ENCODE results near the gene KIAA0753. TPM values are rescaled to one million over a fixed set of nuclear protein-coding genes. Genes with fewer than 3 reads are reported as not detected.
A peak's percentile ranks its signal among the peaks of the same experiment; 100 is the strongest.

Gene KIAA0753
- total and polyA plus RNA-seq, 10 of the 15 experiments (the other 5 are each of a cell fraction or from before 2014, with no cell fraction given), result 2.2 to 15.2 (median 7.7) TPM

DNA sequence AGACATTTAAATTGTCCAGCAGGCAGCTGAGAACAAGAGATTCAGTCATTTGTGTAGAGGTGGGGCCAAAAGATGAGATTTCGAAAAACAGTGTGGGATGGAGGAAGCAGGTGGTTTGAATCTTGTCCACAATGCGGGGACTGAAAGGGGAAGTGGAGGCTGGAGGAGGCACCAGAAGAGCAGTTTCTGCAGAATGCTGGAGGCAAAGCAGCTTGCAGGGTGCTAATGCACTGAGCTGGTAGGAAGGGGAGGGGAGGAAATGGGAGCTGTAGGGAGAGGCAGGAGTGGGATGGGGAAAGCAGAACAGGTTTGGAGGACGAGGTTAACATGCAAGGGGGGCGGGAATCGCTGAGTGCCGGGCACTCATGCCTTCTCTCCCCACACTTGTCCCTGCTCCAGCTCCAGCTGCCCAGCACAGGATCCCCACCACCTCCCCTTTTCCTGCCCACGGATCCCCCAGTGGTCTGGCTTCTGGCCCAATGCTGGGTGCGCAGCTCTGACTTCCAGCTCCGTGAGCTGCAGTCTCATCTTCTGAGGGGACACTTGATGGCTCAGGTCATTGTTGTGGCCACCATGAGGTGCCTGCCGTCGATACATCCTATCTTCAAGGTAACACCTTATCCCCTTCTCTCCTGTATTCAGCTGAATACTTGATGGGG, 20.4 kb upstream of the KIAA0753 start (continued):
- TF ChIP-seq, protein P1, sequence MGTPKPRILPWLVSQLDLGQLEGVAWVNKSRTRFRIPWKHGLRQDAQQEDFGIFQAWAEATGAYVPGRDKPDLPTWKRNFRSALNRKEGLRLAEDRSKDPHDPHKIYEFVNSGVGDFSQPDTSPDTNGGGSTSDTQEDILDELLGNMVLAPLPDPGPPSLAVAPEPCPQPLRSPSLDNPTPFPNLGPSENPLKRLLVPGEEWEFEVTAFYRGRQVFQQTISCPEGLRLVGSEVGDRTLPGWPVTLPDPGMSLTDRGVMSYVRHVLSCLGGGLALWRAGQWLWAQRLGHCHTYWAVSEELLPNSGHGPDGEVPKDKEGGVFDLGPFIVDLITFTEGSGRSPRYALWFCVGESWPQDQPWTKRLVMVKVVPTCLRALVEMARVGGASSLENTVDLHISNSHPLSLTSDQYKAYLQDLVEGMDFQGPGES (IDR thresholded peaks at IDR 0.05), result no peak
- no peak for TF ChIP-seq SREBF1 (IDR thresholded peaks at IDR 0.05; ENCODE audit: low read length)
- TF ChIP-seq PAX8 (IDR thresholded peaks at IDR 0.05), result no peak
- no peak for TF ChIP-seq GABPA (IDR thresholded peaks at IDR 0.05; ENCODE audit: low read depth)
- TF ChIP-seq ZSCAN29 (IDR thresholded peaks at IDR 0.05), result no peak
- peak; percentile 34; the same call in 1 of the 2 replicates for TF ChIP-seq IKZF1 (conservative IDR thresholded peaks at IDR 0.05)
- no peak for TF ChIP-seq JUNB (IDR thresholded peaks at IDR 0.05)
- TF ChIP-seq PAX5 (IDR thresholded peaks at IDR 0.05; ENCODE audit: borderline replicate concordance, low read depth, low read length), result no peak
- TF ChIP-seq IKZF2 (IDR thresholded peaks at IDR 0.05), result peak; percentile 68 to 71; a peak in 3 of 4 replicates
- TF ChIP-seq RAD51 (IDR thresholded peaks at IDR 0.05), result no peak
- TF ChIP-seq ETV6 (conservative IDR thresholded peaks at IDR 0.05 in 1 of 2, IDR thresholded peaks at IDR 0.05 in 1 of 2; ENCODE audit: borderline replicate concordance in 1 of 2, low read depth in 1 of 2), result peak in 1 of 2 experiments; percentile 90; a peak in 2 of 4 replicates
- no peak for TF ChIP-seq NFYA (IDR thresholded peaks at IDR 0.05; ENCODE audit: borderline replicate concordance, low read depth, low read length)
- no peak for TF ChIP-seq BRCA1 (IDR thresholded peaks at IDR 0.05; ENCODE audit: low read depth, low read length)
- no peak for TF ChIP-seq KLF5 (IDR thresholded peaks at IDR 0.05; ENCODE audit: partially characterized antibody)
- TF ChIP-seq, protein P2, sequence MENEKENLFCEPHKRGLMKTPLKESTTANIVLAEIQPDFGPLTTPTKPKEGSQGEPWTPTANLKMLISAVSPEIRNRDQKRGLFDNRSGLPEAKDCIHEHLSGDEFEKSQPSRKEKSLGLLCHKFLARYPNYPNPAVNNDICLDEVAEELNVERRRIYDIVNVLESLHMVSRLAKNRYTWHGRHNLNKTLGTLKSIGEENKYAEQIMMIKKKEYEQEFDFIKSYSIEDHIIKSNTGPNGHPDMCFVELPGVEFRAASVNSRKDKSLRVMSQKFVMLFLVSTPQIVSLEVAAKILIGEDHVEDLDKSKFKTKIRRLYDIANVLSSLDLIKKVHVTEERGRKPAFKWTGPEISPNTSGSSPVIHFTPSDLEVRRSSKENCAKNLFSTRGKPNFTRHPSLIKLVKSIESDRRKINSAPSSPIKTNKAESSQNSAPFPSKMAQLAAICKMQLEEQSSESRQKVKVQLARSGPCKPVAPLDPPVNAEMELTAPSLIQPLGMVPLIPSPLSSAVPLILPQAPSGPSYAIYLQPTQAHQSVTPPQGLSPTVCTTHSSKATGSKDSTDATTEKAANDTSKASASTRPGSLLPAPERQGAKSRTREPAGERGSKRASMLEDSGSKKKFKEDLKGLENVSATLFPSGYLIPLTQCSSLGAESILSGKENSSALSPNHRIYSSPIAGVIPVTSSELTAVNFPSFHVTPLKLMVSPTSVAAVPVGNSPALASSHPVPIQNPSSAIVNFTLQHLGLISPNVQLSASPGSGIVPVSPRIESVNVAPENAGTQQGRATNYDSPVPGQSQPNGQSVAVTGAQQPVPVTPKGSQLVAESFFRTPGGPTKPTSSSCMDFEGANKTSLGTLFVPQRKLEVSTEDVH (IDR thresholded peaks at IDR 0.05; ENCODE audit: low read depth, partially characterized antibody), result no peak
- TF ChIP-seq ZNF622 (IDR thresholded peaks at IDR 0.05), result no peak
- no peak for TF ChIP-seq STAT3 (IDR thresholded peaks at IDR 0.05; ENCODE audit: low read depth, low read length)
- TF ChIP-seq, protein P3, sequence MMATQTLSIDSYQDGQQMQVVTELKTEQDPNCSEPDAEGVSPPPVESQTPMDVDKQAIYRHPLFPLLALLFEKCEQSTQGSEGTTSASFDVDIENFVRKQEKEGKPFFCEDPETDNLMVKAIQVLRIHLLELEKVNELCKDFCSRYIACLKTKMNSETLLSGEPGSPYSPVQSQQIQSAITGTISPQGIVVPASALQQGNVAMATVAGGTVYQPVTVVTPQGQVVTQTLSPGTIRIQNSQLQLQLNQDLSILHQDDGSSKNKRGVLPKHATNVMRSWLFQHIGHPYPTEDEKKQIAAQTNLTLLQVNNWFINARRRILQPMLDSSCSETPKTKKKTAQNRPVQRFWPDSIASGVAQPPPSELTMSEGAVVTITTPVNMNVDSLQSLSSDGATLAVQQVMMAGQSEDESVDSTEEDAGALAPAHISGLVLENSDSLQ (IDR thresholded peaks at IDR 0.05), result no peak
- peak; percentile 59 for TF ChIP-seq MTA2 (IDR thresholded peaks at IDR 0.05; ENCODE audit: low read depth)
- no peak for TF ChIP-seq SREBF2 (IDR thresholded peaks at IDR 0.05; ENCODE audit: low read length)
- TF ChIP-seq NR2F1 (conservative IDR thresholded peaks at IDR 0.05), result no peak
- no peak for TF ChIP-seq HDGF (IDR thresholded peaks at IDR 0.05)
- TF ChIP-seq, protein P4, sequence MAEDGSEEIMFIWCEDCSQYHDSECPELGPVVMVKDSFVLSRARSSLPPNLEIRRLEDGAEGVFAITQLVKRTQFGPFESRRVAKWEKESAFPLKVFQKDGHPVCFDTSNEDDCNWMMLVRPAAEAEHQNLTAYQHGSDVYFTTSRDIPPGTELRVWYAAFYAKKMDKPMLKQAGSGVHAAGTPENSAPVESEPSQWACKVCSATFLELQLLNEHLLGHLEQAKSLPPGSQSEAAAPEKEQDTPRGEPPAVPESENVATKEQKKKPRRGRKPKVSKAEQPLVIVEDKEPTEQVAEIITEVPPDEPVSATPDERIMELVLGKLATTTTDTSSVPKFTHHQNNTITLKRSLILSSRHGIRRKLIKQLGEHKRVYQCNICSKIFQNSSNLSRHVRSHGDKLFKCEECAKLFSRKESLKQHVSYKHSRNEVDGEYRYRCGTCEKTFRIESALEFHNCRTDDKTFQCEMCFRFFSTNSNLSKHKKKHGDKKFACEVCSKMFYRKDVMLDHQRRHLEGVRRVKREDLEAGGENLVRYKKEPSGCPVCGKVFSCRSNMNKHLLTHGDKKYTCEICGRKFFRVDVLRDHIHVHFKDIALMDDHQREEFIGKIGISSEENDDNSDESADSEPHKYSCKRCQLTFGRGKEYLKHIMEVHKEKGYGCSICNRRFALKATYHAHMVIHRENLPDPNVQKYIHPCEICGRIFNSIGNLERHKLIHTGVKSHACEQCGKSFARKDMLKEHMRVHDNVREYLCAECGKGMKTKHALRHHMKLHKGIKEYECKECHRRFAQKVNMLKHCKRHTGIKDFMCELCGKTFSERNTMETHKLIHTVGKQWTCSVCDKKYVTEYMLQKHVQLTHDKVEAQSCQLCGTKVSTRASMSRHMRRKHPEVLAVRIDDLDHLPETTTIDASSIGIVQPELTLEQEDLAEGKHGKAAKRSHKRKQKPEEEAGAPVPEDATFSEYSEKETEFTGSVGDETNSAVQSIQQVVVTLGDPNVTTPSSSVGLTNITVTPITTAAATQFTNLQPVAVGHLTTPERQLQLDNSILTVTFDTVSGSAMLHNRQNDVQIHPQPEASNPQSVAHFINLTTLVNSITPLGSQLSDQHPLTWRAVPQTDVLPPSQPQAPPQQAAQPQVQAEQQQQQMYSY (CRISPR knock-in tag; IDR thresholded peaks at IDR 0.05), result no peak
